Neural progenitor cell (in vitro differentiated cells): ENCODE results near the gene UPK3B.
"Not testable (repeated sequence)": the region's sequence is repeated elsewhere in the genome, so short reads cannot be mapped to it uniquely, and the experiment has no call there.

Source experiments
- EZH2 ChIP-seq: fragments of 200-600 bp; sonication (generic); IDR thresholded peaks from 2 replicates; pipeline ENCODE4 v1.6.1; 2017; ENCODE audit warnings: antibody characterized with exemption, mild to moderate bottlenecking, moderate library complexity
- TF ChIP-seq, protein P1 (sequence below): fragments of 200-600 bp; sonication (generic); IDR thresholded peaks from 2 replicates; pipeline ENCODE4 v1.5.1; 2017; ENCODE audit warnings: antibody characterized with exemption, mild to moderate bottlenecking

DNA sequence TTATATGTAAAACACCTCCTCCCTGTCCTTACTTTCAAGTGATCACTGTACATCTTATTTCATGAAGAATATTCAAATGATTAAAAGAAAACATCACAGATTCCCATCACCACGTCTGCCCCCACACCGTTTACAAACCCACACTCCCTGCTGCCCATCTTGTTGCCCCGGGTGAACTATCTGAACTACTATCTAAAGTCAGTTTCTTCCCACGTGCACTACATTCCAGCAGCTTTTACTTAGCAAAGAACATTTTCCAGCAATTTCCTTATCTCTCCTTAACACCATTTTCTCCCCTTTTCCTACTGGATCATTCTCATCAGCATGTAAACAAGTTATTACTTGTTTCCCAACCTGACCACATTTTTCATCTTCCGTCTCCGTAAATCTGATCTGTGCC is 49.3 kb downstream of the UPK3B start:
- TF ChIP-seq, protein P1, sequence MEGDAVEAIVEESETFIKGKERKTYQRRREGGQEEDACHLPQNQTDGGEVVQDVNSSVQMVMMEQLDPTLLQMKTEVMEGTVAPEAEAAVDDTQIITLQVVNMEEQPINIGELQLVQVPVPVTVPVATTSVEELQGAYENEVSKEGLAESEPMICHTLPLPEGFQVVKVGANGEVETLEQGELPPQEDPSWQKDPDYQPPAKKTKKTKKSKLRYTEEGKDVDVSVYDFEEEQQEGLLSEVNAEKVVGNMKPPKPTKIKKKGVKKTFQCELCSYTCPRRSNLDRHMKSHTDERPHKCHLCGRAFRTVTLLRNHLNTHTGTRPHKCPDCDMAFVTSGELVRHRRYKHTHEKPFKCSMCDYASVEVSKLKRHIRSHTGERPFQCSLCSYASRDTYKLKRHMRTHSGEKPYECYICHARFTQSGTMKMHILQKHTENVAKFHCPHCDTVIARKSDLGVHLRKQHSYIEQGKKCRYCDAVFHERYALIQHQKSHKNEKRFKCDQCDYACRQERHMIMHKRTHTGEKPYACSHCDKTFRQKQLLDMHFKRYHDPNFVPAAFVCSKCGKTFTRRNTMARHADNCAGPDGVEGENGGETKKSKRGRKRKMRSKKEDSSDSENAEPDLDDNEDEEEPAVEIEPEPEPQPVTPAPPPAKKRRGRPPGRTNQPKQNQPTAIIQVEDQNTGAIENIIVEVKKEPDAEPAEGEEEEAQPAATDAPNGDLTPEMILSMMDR: not testable (repeated sequence)
- not testable (repeated sequence) for TF ChIP-seq EZH2
